ENCODE data around the gene DBF4B.

- TF ChIP-seq CTCF (IDR thresholded peaks at IDR 0.05) (no peak), ZFX (IDR thresholded peaks at IDR 0.05; ENCODE audit: borderline replicate concordance) (no peak)
Observed at GRCh38 chr17:44793885-44794842, 85.7 kb downstream of the DBF4B start.

All from 22Rv1 (cell line).